DND-41 (cell line): ENCODE data around the gene GNG12.

ENCODE experiments used
- ATAC-seq: fragments of 200-7000 bp; cut with Tn5 transposase; 3 replicates; pipeline ENCODE4 v1.9.1; 2021; ENCODE audit warnings: low read depth; ENCODE audit not compliant: insufficient read depth
- DNase-seq: peaks from one replicate; pipeline ENCODE4 v3.0.0-alpha.2; 2020
- H2AFZ ChIP-seq: 2 replicates; pipeline ENCODE4 v1.6.0; 2012; ENCODE audit warnings: low read depth, low read length
- H3K27ac ChIP-seq: 2 replicates; pipeline ENCODE4 v1.5.1; 2012; ENCODE audit warnings: low read length, inconsistent platforms
- H3K27me3 ChIP-seq: fragments of 200-600 bp; sonication (generic); 2 replicates; pipeline ENCODE4 v1.6.0; 2012; ENCODE audit warnings: low read length, mild to moderate bottlenecking, inconsistent platforms; ENCODE audit not compliant: insufficient read depth, poor library complexity
- H3K36me3 ChIP-seq: 2 replicates; pipeline ENCODE4 v1.5.1; 2012; ENCODE audit warnings: low read length, inconsistent platforms; ENCODE audit not compliant: insufficient read depth
- H3K4me1 ChIP-seq: 2 replicates; pipeline ENCODE4 v1.5.1; 2012; ENCODE audit warnings: mild to moderate bottlenecking, low read length; ENCODE audit not compliant: insufficient read depth
- H3K4me2 ChIP-seq: 2 replicates; pipeline ENCODE4 v1.6.0; 2012; ENCODE audit warnings: mild to moderate bottlenecking, moderate library complexity, low read length, inconsistent platforms; ENCODE audit not compliant: insufficient read depth
- H3K4me3 ChIP-seq, 2 experiments: fragments of 200-600 bp in 1 of 2; shearing (Covaris generic) in 1 of 2; 2 replicates each; pipeline ENCODE4 v1.5.1; 2012 to 2016; ENCODE audit warnings: inconsistent platforms in 2 of 2, low read length in 2 of 2, mild to moderate bottlenecking in 2 of 2, low read depth in 1 of 2, moderate library complexity in 1 of 2
- H3K79me2 ChIP-seq: 2 replicates; pipeline ENCODE4 v1.6.0; 2012; ENCODE audit warnings: low read length, inconsistent platforms; ENCODE audit not compliant: insufficient read depth
- H3K9ac ChIP-seq: 2 replicates; pipeline ENCODE4 v1.6.0; 2012; ENCODE audit warnings: low read depth, mild to moderate bottlenecking, inconsistent platforms, low read length, moderate library complexity
- H3K9me3 ChIP-seq: 2 replicates; pipeline ENCODE4 v1.5.1; 2012; ENCODE audit warnings: low read length, moderate library complexity, mild to moderate bottlenecking, inconsistent platforms; ENCODE audit not compliant: insufficient read depth, severe bottlenecking
- H4K20me1 ChIP-seq: 2 replicates; pipeline ENCODE4 v1.6.0; 2012; ENCODE audit warnings: low read length; ENCODE audit not compliant: insufficient read depth
- EZH2 ChIP-seq: IDR thresholded peaks from 3 replicates; pipeline ENCODE4 v1.6.1; 2012; ENCODE audit warnings: borderline replicate concordance, low read depth, mild to moderate bottlenecking, moderate library complexity, low read length, inconsistent platforms; ENCODE audit not compliant: severe bottlenecking
- TF ChIP-seq, protein P1 (sequence below): IDR thresholded peaks from 2 replicates; pipeline ENCODE4 v1.5.1; 2012; ENCODE audit warnings: borderline replicate concordance, low read length, moderate library complexity, mild to moderate bottlenecking; ENCODE audit not compliant: poor library complexity, severe bottlenecking; ENCODE audit errors: extremely low read depth

The GNG12 gene

DNA sequence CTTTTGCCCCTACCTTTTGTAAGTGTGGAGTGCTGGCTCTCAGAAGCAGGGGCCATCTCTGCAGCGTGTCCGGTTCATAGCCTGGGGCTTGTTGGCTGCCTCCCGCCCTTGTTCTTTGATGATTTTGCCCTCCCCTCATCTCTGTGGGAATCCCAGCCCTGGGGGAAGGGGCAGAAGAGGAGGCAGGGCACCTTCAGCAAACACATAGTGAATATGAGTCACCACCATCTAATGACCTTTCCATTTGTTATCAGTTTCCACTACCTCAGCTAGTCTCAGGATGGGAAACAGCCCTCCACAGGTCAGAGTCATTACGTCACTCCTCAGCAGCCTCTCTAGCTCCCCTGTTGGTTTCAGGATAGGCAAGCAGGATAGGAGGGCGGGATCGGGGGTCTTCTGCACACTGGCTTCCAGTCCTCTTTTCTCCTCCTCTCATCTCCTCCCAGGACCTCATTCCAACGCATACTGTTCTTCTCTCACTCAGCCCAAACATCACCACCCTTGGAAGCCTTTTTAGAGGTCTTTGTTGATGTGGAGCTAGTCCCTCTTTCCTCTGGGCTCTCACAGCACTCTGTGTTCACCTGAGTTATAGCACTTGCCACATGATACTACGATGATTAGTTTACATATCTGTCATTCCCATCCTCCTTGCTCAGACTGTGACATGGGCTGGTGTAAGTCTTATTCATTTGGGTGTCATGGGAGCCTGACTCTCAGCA lies 132.4 kb downstream of the GNG12 start:
- no peaks in the 10 kb centered on the region for H4K20me1 ChIP-seq
- H3K27ac ChIP-seq = no peak overlapping the region

DNA sequence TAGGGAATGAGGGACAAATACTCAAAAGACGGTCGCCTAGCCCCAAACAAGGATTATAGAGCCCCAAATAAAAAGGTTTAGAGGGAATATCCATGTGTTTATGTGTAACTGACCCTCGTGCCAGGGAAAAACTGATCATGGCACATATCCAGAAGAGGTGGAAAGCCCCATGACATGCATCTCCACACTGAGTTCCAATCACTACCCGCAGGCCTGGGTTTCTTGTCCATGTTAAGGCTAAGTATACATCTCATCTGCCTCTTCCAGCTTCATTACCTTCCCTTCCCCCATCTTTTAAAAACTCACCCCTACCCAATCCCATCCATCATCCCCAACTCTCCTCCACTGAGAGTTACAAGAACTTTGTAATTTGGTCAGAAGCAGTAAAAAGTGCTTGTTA lies 133.0 kb downstream of the GNG12 start:
- Histone ChIP-seq H4K20me1 (no peaks in the 10 kb centered on the region), H3K27me3 (no peaks in the 10 kb centered on the region), H3K36me3 (no peaks in the 10 kb centered on the region), H3K9ac (no peak overlapping the region), H3K27ac (no peak overlapping the region), H2AFZ (no peak overlapping the region), H3K79me2 (no peaks in the 10 kb centered on the region), H3K4me1 (no peaks in the 10 kb centered on the region), H3K9me3 (no peaks in the 10 kb centered on the region), H3K4me3 (no peak overlapping the region), H3K4me2 (no peak overlapping the region)
- DNase-seq (no peak), ATAC-seq (no peak)
- TF ChIP-seq, protein P1, sequence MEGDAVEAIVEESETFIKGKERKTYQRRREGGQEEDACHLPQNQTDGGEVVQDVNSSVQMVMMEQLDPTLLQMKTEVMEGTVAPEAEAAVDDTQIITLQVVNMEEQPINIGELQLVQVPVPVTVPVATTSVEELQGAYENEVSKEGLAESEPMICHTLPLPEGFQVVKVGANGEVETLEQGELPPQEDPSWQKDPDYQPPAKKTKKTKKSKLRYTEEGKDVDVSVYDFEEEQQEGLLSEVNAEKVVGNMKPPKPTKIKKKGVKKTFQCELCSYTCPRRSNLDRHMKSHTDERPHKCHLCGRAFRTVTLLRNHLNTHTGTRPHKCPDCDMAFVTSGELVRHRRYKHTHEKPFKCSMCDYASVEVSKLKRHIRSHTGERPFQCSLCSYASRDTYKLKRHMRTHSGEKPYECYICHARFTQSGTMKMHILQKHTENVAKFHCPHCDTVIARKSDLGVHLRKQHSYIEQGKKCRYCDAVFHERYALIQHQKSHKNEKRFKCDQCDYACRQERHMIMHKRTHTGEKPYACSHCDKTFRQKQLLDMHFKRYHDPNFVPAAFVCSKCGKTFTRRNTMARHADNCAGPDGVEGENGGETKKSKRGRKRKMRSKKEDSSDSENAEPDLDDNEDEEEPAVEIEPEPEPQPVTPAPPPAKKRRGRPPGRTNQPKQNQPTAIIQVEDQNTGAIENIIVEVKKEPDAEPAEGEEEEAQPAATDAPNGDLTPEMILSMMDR = no peak
- TF ChIP-seq EZH2 = no peak

More for the DNA sequence above, 132.4 kb downstream of the GNG12 start:
- no peak overlapping the region for H2AFZ ChIP-seq
- H3K27me3 ChIP-seq = no peaks in the 10 kb centered on the region
- H3K79me2 ChIP-seq = no peaks in the 10 kb centered on the region
- H3K9me3 ChIP-seq = no peaks in the 10 kb centered on the region
- H3K4me2 ChIP-seq = no peak overlapping the region
- DNase-seq (no peak), ATAC-seq (0 out of 3 replicates have a peak, but pooled peaks have one; percentile 56)
- H3K4me3 ChIP-seq = no peak overlapping the region
- H3K9ac ChIP-seq = no peak overlapping the region
- TF ChIP-seq EZH2 = no peak
- TF ChIP-seq, protein P1 = peak; percentile 22
- no peaks in the 10 kb centered on the region for H3K4me1 ChIP-seq
- H3K36me3 ChIP-seq = no peaks in the 10 kb centered on the region

DNA sequence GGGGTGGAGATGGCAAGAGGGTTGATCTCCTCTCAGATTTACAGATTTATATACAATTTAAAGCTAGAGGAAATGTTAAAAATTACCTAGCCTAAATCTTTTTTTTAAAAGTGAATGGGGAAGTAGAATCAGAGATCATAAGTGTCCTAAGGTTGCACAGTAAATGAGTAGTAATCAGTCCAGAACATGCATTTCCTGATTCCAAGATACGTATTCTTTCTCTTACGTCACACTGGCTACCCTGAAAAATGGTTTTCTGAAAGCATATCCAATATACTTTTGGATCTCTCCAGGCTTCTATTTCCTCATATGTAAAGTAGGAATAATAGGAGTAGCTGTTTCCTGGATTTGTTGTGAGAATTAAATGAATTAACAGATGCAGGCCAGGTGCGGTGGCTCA lies 136.6 kb downstream of the GNG12 start:
- Histone ChIP-seq H3K4me1 (no peaks in the 10 kb centered on the region), H3K27me3 (no peaks in the 10 kb centered on the region), H4K20me1 (no peaks in the 10 kb centered on the region), H3K9me3 (no peaks in the 10 kb centered on the region), H3K27ac (no peak overlapping the region), H3K9ac (no peak overlapping the region), H3K36me3 (no peaks in the 10 kb centered on the region), H3K4me2 (no peak overlapping the region), H2AFZ (no peak overlapping the region), H3K79me2 (no peaks in the 10 kb centered on the region), H3K4me3 (no peak overlapping the region)
- TF ChIP-seq EZH2 = no peak
- TF ChIP-seq, protein P1 = no peak
- DNase-seq = no peak
- ATAC-seq = no peak
